Measurements from ENCODE around the gene CHPT1.

GRCh38 chr12:101777485-101777884, 80.0 kb downstream of the CHPT1 start:
- no peak for TF ChIP-seq CTCF (conservative IDR thresholded peaks at IDR 0.05 in 1 of 2, IDR thresholded peaks at IDR 0.05 in 1 of 2; ENCODE audit: low read depth in 1 of 2, low read length in 2 of 2)
- no peak for TF ChIP-seq EZH2 (IDR thresholded peaks at IDR 0.05; ENCODE audit: low read length, missing control alignments)
